SW 1271 (cell line): Measurements from ENCODE around the gene ERCC6L.
A peak's percentile ranks its signal among the peaks of the same experiment; 100 is the strongest.
"Not testable (repeated sequence)": the region's sequence is repeated elsewhere in the genome, so short reads cannot be mapped to it uniquely, and the experiment has no call there.

ENCODE experiments used
- DNase-seq, 2 experiments: peaks; one replicate each; lab custom pipeline; 2025; lab: John Stamatoyannopoulos, UW

The ERCC6L gene

DNA sequence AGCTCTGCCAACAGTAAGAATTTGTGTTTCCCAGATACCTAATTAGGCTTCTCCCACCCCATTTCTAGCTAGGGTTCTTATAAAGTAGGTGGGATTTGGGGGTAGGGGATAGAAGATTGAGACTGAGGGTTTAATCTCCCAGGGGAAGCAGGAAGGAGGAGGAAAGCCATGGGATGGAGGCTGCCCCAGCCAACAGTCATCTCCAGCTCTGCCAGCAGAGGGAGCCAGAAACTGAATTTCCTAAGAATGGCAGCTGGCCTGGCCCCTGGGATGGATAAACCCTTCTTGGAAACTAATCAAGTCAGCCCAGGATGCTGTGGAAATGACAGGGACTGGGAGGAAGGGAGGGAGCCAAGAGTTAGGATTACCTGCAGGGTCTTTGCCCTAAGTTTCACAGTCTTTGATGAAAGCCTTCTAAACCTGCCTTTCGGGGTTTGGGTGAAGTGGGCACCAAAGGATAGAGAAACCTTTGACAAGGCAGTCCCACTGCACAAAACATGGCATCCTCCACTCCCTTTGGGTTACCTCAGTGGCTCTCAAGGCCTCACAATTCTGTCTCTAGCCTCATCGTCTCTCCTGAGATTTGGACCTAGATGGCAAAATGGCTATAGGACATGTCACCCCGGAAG, 6.7 kb upstream of the ERCC6L start:
- DNase-seq: peak; percentile 1 to 4

- DNase-seq: no peak
Measured at GRCh38 chrX:72243472-72243871, 4.6 kb upstream of the ERCC6L start.

DNA sequence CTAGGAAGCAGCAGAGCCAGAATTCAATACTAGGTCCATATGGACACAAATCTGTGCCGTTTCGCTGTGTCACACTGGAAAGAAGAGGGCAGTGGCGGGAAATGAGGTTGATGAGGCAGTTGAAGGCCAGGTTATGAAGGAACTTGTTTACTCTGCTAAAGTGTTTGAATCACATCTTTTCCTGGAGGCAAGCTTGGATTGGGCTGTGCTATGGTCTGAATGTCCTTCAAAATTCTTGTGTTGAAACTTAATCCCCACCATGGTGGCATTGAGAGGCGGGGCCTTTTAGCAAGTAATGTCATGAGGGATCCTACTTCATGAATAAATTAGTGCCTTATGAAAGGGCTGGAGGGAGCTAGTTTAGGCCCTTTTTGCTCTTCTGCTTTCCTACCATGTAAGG, 2.1 kb upstream of the ERCC6L start:
- no peak for DNase-seq

DNA sequence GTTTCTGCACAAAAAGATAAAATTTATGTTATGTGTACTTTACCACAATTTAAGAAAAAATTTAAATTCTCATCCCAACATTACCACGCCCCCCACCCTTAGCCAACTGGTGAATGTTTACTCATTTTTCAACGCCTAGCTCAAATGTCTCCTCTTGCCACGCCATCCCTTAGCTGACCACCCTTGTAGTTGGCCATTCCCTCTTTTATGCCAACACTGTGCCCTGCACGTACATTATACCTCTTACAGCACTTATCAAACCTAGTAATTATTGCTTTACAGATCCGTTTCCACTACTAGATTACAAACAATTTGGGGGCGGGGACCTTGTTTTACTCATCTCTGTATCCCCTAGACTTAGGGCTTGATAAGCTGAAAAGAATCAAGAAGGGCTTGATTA, 644 bp downstream of the ERCC6L start:
- DNase-seq: no peak

DNA sequence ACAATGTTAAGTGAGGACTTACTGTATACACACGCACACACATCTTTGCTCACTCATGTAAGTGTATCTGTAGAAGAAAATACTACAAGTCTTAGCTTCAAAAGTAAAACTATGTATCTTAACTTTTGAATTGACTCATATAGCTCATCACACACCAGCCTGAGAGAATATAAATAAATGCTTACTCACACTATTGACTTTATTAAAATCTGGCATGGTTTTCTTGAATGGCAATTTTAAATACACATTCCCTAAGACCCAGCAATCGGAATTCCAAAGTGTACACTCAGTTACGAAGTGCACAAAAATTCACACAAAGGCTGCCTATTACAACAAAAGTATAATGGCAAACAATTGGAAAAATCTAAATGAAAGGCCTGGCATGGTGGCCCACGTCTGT, 2.0 kb downstream of the ERCC6L start:
- DNase-seq: no peak

GRCh38 chrX:72230290-72230689, 8.5 kb downstream of the ERCC6L start:
- DNase-seq: no peak

GRCh38 chrX:72220375-72220774, 18.5 kb downstream of the ERCC6L start:
- not testable (repeated sequence) for DNase-seq

GRCh38 chrX:72216973-72217372, 21.9 kb downstream of the ERCC6L start:
- DNase-seq: no peak

DNA sequence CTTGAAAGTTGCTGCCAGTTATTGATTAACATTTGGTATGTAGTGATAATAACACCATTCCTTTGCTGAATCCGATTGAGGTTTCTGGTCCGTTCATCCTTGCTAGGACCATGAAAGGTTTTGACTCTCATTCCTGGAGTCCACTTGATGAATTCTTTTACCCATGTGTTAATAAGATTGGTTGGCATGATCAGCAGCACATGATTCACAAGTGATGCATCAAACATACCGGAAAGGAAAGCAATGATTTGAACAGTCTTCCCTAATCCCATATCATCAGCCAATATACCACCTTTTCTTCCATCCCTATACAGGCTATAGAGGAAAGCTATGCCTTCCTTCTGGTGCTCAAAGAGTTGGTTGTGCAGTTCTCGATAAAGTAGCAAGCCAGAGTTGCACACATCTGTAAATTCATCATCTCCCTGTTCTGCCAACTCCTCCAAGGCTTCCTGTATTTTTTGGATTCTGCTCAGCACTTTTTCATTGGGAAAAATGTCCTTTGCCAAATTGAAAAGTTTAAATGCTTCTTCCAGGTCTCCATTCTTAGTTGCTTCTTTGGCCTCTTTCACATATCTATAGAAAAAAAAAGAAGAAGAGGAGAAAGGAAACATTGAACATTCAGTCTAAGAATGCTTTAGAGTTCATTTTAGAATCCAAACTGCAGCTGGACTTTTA, 30.6 kb downstream of the ERCC6L start:
- DNase-seq: no peak

- DNase-seq: no peak
Measured at GRCh38 chrX:72207366-72207765, 31.5 kb downstream of the ERCC6L start.

GRCh38 chrX:72205706-72206105, 33.1 kb downstream of the ERCC6L start:
- no peak for DNase-seq

DNA sequence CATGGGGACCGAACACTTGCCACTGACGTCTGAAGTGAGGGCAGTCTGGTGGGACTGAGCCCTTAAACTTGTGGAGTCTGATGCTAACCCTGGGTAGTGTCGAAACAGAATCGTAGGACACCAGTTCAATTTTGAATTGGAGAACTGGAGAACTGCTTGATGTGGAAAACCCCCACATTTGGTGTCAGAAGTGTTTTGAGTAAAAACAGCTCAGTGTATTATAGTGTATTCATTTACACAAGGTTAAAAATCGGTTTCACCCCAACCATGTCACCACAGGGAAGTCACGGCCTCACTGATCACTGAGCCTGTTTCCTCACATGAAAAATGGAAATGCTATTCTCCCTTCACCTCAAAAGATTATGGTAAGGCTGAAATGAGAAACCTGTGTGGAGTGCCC, 35.4 kb downstream of the ERCC6L start:
- no peak for DNase-seq

DNA sequence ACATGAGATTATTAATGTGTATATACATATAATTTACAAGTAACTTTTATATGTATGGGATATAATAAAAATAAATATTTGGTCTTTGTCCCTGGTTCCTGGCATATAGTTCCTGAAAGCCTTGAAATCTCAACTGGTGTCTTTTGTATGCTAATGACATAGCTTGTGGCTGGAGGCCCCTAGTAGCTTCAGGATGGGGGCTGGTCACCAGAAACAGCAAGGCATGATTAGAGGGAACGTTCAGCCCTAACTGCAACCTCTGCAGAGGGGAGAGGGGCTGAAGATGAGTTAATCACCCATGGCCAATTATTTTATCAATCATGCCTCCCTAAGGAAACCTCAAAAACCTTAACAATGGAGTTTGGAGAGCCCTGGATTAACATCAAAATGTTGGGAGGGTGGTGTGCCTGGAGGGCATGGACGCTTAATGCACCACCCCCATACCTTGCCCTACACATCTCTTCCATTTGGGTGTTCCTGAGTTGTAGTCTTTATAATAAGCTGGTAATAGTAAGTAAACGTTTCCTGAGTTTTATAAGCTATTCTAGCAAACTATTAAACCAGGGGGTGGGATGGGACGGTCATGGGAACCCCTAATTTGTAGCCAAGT, 35.9 kb downstream of the ERCC6L start:
- DNase-seq: no peak

DNA sequence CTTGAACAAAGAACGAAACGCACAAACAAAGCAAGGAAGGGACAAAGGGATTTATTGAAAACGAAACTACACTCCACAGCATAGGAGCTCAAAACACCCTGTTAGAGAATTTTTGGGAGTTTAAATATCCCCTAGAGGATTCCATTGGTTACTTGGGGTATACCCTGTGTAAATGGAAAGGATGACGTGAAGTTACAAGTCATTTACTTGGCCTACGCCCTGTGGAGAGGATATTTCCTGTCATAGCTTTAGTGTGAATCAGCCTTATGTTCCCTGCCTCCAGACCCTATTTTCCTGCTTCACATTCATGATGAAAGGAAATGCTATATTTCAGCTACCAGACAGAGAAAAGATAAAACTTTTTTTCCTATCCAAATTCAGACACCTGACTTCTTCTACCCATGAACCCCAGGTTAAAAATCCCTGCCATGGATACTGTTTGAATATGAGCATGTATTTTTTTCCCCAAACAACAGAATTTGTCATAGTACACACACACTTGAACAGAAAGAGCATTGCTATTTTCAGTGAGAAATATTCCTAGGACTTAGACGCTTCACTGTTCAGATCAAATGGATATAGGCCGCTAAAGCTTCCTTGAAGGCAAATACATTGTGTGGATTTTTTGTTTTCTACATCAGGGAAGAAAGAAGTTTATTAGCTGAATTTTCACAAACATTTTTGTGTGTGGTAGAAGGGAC, 36.8 kb downstream of the ERCC6L start:
- peak; percentile 23 to 63 for DNase-seq

GRCh38 chrX:72182924-72183323, 55.9 kb downstream of the ERCC6L start:
- DNase-seq: no peak

DNA sequence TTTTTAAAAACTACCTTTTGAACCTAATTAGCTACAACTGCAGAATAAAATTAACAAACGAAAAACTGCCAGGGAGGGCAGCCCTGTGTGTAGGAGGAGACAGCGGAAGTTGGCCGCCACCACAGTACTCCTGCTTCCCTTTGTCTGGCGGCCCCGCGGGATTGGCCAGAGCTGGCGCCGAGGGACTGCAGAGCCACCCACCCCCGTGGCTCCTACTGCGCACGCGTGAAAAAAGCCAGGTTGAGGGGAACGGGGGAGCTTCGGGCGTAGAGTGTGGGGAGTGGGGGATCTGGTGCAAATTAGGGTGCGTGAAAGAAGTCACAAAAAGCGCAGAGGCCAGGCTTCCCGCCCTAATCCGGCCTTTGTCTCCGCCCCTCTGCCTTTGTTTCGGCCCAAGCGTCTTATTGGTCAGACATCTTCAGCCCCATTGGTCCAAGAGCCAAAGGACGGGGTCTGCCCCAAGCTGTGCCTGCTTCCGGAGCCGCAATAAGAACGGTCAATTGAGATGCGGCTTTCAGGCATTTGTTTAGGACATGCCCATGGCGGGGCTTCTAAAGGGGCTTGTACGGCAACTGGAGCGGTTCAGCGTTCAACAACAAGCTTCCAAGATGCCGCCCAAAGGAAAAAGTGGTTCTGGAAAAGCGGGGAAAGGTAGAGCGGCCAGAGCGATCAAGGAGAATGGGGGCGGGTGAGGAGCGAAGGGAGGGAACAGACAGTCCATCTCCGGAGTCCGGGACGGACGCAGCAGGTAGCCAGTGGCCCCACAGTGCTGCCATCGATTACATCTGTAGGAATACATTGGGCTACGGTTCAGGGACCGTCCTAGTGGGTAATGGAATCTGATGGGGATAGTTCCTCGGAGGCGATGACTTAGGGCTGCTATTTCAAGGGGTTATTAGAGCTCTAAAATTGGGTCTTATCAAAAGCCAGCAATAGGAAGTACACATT, 57.4 kb downstream of the ERCC6L start, which contains the start of gene PIN4:
TSS of gene PIN4 (plus strand) at position 580 of the 948 bp plus-strand sequence. CDS start at position 609, 29 bp downstream.
- peak; percentile 52 to 88 for DNase-seq

- no peak for DNase-seq
Measured at GRCh38 chrX:72180539-72180938, 58.3 kb downstream of the ERCC6L start.

DNA sequence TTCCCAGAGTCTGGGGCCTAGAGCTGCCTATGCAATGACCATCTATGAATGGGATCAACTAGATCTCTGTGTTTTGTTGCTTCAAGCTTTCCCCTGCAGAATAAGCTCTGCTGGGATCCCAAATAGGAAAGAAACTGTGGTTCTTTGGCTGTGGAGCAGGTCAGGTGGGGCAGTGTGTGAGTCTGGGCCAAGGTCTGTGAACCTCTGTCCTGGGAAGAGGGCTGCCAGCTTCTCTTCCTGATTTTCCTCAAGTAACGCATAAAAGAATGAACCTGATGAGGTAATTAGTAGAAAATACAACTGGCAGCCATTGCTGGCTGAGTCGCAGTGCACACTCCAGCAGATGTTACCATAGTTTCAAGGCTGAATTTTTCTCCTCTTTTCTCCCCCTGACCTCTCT, 61.8 kb downstream of the ERCC6L start:
- DNase-seq: no peak

- not testable (repeated sequence) for DNase-seq
Measured at GRCh38 chrX:72176289-72176688, 62.5 kb downstream of the ERCC6L start.

DNA sequence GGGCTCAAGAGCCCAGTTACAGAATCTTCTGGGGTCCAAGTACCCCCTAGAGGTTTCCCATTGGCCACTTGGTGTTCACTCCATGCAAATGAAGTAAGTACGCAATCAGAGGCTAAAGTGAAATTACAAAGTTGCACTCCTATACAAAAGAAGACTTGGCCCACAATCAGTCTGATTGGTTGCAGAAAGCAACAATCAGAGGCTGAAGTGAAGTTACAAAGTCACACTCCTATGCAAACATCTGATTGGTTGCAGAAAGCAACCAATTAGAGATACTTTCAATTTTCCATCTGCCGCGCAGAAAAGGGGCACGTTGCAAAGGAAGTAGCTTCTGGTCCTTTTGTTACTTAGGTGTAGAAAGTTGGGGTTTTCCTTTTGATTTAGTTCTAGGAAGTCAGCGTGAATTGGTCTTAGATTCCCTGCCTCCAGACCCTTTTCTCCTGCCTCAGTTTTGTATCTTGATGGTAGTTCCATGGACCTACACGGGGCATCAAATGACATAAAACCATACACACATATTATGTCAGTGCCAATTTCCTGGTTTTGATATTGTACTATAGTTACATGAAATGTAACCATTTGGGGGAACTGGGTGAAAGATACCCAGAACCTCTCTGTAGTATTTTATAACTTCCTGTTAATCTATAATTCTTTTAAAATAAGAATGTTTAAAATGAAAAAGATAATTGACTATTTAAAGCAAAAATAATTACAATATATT, 69.7 kb downstream of the ERCC6L start:
- no peak for DNase-seq

- no peak for DNase-seq
Measured at GRCh38 chrX:72165551-72165950, 73.3 kb downstream of the ERCC6L start.
